Activated naive CD4-positive, alpha-beta T cell (primary cell): ENCODE data around the gene CLEC7A.

Source experiments
- DNase-seq, 4 experiments: peaks; one replicate each; lab custom pipeline; 2025; lab: John Stamatoyannopoulos, UW

The CLEC7A gene

DNA sequence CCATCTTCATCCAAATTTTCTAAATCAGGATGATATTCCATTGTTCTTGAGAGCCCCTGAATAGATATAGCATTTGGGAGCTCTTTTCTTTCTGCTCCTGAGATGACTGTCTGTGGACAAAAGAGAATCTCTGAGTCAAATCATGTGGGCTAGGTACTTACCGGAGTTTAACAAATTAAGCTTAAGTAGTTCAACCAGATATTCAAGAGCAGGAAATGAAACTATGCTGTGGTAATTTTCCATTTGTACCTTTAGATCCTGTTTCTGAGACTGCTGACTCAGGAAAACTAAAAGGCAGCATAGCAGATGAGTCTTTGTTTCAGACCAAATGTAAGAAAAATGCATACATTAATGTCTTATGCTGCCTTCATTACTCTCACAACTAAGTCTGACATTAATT is at the start of gene CLEC7A:
TSS of gene CLEC7A (minus strand) at position 158 of the 400 bp plus-strand sequence. CDS start at position 41, 117 bp downstream.
- DNase-seq, result no peak

DNA sequence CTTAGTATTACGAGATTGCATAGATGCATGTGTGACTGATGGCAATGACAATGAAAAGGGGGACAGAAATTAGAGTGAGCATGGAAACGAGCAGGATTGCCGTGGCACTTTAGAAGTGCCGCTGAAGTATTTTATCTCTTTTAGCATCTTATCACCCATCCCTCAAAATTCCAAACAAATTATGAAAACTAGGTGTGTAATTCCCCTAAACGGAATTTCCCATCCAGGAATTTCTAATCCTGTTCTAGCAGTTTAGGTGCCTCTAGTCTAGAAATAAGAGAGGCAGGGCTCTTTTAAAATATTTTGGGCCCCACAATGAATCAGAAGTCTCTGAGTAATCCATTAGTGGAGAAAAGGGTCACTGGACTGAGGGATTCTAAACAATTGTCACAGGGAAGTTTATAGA is 49.8 kb upstream of the CLEC7A start:
- no peak for DNase-seq

DNA sequence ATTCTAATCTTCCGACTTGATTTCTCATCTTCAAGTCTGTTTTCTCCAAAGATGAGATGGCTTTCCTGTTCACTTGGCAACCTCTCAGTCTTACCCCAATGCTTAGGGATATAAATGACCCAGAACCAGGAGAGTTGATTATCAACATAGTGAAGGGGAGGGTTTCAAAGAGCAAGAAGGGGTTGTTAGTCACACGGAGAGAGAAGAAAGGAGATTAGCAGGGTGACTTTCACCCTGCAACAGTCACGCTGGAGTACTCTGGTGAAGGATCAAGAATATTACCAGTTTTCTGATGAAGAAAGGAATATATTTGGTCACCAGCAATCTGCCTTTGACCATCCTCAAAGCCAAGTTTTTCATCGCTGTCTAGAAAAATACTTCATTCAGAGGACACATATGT is 48.8 kb upstream of the CLEC7A start, which contains the start of gene TMEM52B:
TSS of gene TMEM52B (plus strand) at position 212 of the 400 bp plus-strand sequence. CDS start 543 bp downstream, outside the sequence.
- DNase-seq, result no peak

DNA sequence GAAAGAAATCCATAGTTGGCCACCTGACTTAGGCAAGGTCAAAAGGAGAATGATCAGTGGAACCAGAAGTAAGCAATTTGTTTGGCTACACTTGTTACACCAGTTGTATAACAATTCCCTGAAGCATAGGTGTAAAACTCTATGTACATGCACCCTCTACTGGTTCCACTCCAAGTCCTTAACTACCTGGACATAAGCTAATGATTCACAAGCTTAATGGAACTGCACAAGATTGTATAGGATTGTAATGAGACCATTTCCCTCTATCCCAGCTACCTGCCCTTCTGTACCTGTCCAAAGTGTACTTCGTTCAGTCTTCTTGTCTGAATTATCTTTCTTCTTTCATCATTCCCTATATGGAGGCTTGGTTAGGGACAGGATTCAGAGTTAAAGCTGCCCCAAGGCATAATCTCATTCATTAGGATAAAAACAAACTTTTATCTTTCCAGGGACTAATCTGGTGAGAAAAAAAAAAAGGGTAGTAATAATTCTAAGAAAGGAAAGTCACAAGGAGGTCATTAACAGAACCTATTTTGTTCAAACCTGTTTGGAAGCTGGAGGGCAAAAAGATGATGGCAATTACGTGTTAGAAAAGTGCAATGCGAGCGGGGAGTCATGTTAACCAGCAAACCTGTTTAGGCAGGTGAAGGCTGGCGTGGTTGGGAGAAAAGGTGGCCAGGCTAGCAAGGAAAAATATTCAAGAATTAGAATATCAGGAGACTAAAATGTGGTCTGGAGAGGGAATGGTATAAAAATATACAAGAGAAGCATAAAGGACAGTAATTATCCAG is 46.0 kb upstream of the CLEC7A start:
- no peak for DNase-seq

DNA sequence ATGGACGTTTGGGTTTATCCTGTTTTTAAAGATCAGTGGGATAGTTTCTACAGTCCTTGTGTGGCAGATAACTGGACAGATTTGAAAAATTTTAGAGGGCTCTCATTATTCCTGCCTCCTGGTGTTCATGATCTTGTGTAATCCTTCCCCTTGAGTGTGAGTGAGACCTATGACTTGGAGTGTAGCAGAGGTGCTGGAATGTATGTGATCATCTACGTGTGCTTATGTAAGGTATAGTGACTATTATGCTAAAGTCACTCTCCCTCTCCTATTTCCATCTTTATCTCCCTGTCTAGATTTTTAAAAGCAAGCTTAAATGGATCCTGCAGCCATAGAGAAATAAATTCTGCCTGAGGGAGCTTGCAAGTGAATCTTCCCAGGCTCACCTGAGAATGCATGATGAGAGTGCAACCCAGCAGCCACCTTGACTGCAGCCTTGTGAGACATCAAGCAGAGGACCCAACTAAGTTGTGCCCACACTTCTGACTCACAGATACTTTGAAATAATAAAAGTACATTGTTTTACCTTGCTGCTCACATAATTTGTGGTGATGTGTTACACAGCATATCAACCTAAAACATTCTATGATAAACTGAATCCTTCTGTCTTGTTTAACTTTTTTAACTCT is 45.1 kb upstream of the CLEC7A start:
- DNase-seq, result no peak

DNA sequence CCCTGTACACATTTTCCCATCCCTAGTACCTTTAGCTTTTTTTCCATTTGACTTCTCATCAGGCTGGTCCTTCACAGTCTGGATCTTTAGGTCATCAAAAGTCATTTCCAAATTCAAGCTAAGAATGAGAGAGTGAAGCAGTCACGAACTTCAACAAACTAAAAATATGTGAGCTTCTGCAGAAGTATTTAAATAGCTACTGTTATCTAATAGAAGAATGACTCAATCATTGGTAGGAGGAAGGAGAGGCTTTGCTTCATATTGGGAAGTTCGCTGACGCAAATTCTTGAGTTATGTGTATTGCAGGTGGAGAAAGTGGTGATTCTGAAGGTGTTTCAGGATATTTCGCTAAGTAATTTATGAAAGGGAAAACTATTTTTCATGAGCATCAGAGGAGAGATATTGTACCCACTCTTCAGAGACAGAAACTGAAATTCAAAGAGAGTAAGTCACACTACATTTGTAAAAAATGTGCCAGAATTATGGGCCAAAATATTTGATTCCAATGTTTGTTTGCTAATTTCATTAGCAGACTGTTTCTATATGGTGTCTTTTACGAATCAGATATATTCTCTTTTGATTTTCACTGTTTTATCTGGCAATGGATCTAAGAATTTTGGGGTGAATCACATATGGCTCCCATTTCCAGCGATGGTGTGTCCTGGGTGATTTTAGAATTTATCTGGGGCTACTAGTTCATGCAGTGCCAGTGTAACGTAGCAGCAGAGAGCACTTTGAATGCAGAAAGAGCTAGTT is 42.2 kb upstream of the CLEC7A start, which contains the start of gene OLR1:
TSS of gene OLR1 (minus strand) at position 160 of the 756 bp plus-strand sequence. CDS start at position 105, 55 bp downstream.
- no peak for DNase-seq

DNA sequence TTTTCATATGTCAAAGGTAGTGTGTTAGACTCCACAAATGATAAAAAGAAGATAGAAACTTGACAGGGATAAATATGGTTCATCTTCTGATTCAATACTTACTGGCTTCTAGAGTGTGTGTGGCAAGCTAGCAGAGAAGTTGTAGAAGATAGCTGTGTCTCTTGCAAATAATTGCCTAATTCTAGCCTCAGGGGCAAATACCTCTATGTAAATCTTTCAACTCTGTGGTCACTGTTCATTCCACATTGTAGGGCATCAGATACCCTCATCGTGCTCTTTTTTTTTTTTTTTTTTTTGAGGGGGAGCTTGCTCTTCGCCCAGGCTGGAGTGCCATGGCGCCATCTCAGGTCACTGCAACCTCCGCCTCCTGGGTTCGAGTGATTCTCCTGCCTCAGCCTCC is 40.2 kb upstream of the CLEC7A start:
- no peak for DNase-seq

DNA sequence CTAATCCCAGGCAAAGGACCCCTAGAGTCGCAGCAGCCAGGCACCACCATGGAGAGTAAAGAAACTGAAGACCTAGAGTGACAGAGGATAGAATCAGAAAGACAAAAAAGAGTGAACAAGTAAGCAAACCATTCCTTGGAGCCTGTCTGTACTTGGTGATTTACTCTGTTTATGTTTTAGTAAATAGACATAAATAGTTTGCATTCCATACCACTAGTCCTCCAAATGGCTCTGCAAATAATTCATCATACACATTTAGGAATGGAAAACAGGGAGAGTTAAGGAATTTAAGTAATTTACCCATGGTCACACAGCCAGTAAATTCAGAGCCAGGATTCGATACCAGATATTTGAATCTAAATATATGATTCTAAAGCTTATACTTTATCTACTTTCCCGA is 39.1 kb upstream of the CLEC7A start:
- DNase-seq, result no peak

DNA sequence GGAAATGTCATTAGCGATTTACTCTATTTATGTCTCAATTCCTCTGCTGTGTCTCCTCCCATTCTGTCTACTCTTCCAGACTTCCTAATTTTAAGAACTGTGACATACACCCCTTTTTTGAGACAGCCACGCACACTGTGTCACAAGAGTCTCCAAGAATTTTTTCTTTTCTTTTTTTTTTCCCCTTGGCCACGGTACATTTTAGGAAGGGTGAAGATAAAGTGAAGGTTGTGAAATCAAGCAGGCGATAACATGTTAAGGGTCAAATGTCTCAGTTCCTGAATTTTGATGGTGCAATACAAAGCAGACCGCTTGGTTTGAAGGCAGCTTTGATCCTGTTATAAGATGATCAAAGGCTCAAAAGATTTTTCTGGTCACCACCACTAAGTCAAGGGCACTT is 37.6 kb upstream of the CLEC7A start:
- DNase-seq, result no peak

DNA sequence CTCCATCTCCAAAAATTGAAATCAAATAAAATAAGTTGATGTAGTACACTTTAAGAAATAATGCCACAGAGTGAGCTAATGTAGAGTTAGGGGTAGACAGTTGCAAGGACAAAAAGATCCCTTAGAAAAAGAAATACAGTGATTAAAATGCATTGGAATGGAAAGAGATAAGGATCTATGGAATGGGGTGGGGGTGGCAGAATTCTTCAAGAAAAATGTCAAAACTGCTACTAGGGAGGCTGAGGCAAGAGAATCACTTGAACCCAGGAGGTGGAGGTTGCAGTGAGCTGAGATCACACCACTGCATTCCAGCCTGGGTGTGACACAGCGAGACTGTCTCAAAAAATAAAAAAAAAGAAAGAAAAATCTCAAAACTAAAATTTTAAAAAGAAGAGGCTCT is 35.4 kb upstream of the CLEC7A start:
- no peak for DNase-seq

DNA sequence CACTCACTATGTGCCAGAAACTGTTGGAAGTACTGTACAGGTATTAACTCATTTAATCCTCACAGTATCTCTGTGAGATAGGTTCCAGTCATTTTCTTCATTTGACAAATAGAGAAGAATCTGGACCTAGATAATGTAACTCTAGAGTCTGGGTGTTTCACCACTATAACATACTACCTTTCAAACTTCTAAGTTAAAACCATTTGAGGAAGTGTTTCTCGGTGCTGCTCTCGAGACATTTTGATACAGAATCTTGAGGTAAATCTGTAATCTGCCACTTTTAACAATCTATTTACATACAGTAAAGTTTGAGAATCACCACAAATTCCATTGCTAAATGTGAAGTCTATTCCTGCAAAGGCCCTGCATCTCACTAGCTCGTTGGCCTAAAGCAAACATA is 33.1 kb upstream of the CLEC7A start:
- DNase-seq, result no peak

DNA sequence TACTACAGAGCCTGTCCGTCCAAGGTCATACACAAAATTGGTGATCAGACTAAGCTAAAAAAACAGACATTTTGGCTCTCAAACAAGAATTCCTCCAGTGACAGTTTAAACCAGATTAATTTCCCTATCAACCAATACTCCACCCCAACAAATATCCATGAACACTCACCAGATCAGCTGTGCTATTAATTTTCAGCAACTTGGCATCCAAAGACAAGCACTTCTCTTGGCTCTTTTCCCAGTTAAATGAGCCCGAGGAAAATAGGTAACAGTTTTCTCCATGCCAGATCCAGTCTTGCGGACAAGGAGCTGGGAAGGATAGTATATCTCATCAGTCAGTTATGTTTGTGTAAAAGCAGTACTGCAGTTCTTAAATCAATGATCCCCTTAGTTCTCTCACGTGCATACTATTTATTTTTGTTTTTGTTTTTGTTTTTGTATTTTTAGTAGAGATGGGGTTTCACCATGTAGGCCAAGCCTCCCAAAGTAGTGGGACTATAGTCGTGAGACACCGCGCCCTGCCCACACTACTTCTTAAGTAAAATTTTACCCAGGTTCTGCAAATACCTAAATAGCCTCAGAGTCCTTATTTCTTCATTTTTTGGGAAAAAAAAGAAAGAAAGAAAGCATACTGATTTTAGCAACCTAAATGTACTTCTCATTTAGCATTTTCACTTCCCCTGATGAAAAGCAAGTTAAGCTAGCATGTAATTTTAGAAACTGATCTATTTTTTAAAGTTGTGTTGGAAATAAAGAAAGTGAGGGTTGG is 30.8 kb upstream of the CLEC7A start:
- DNase-seq, result no peak

DNA sequence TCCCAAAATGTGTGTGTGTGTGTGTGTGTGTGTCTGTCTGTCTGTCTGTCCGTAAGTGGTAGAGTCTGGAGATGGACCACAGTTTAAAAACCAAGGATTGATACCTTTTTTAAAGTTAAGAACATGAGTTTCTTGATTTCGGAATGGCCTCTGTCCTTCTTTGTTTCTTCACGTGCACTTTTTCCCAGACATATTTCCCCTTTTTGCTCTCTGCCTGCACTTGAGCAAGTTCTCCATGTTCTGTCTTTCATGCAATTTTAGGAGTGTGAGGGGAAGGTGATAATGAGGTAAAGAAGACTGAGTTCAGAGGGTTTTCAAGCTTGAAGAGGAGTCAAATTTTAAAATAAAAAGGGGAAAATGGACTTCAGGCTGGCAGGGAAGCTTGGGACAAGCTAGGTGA is 29.3 kb upstream of the CLEC7A start:
- DNase-seq, result no peak

DNA sequence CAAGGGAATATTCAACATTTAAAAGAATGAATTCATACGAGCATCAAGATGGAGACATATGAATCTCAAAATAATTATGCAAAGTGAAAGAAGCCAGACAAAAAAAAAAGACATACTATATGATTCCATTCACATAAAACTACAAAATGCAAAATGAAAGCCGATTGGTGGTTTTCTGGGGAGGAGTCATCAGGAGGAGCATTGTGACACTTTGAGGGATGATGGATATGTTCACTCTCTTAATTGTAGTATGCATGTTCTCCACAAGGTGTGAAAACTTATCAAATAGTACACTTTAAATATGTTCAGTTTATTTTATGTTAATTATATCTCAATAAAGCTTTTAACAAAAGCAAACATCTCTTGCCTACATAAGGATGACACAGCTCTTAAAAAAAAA is 28.4 kb upstream of the CLEC7A start:
- DNase-seq, result no peak

DNA sequence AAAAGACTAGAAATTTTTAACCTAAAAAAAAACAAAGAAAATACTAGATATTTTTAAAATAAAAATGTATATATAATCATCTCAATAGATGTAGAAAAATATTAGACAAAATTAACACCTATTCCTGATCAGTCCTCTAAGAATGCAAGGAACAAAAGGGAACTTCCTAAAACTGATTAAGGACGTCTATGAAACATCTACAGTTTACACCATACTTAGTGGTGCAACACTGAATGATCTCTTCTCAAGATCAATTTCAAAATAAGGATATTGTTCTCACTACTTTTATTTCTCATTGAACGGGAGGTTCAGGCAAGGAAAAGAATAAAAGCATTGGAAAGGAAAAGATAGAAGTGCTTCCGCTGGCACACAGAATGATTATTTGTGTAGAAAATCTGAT is 26.0 kb upstream of the CLEC7A start:
- DNase-seq, result no peak

DNA sequence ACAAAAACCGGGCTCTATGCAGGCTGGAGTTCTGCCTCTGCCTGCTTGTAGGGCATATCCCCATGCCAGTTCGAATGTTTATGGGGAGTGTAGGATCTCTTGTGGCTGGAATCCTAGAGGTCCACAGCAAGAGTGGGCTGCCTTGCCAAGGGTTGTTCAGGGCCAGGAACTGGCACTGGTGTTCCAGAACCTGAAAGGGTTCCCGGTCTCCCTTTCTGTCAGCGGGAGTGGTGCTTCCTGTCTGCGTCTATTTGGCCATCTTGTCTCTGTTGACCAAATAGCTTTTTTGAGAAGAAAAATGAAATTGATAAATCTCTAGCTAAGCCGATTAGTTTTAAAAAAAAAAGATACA is 24.1 kb upstream of the CLEC7A start:
- no peak for DNase-seq

DNA sequence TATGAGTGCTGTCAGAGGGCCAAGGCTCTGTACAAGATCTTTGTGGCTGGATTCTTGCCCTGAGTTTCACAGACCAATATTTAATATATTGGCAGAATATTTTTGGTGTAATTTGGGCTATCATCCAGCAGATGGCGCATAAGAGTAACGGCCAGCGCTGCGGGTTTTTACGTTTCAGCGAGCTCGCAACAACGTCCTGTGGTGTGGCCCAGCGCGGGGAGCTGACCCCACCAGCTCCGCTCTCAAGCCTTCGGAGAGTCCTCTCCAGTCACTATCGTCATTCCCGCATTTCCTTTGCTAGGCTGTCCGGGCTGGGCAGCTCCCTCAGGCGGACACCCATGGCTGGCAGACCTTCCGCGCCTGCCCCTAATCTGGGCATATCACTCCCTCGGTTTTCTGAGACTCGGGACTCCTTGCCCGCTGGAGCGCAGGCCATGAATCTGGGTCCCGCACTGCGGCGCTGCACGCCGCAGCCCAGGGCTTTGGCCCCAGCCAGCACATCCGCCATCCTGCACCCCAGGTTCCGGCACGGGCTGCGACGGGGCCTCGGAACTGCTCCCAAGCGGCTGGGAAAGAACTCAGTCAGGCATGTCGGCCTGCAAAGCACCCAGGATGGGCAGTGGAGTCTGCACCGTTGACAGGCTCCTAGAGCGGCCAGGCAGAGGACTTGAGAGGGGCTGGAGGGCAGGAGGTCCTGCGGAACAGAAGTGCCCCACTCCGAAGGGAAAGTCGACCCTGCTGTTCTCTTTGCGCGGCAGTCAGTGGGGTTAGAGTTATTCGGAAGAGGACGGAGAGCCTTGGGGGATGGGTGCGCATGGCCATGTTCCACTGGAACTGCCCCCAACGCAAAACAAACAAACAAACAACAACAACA is 23.5 kb upstream of the CLEC7A start:
- peak; percentile 16 to 44 (median 32) for DNase-seq

DNA sequence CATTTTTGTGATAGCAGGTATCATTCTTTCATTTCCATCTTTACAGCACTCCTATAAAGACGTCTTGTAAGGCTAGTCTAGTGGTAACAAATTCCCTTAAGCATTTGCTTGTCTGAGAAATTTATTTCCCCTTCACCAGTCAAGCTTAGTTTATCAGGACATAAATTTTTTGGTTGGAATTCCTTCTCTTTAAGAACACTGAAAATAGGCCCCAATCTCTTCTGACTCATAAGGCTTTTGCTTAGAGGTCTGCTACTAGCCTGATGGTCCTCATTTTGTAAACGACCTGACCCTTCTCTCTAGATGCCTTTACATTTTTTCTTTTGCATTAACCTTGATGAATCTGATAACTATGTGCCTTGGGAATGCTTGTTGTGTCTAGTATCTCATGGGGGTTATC is 21.6 kb upstream of the CLEC7A start:
- no peak for DNase-seq

DNA sequence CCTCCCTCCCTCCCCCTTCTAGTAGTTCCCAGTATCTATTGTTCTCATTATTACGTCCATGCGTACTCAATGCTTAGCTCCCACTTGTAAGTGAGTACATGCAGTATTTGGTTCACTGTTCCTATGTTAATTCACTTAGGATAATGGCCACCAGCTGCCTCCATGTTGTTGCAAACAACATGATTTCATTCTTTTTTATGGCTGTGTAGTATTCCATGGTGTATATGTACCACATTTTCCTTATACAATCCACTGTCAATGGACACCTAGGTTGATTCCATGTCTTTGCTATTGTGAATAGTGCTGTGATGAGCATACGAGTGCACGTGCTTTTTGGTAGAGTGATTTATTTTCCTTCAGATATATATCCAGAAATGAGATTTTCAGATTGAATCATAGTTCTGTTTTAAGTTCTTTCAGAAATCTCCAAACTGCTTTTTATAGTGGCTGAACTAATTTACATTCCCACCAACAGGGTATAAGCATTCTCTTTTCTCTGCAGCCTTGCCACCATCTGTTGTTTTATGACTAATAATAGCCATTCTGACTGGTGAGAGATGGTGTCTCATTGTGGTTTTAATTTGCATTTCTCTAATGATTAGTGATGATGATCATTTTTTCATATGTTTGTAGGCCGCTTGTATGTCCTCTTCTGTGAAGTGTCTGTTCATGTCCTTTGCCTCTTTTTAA is 17.9 kb upstream of the CLEC7A start:
- no peak for DNase-seq

DNA sequence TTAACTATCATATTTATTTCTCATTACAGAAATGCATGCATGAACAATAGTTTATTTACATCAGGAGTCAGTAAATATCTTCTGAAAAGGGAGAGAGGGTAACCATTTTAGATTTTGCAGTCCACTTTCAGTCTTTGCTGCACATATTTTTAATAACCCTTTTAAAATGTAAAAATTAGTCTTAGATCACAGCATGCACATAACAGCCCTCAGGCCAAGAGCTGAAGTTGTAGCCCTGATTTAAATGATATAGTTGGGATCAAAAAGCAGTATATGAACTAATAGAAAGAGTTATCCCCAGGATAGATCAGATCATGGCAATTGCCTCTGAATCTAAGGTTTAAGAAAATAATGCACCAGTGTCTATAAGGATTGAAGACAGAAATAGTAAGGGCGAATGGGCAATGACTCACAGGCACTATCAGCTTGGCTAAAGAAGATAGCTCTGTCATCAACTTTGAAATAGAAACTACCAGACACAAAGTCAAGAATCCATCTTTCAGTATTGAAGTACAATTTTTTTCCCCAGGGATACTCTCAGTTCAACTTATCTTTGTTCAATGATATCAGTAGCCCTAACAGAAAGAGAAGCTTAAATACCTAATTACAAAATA is 13.1 kb upstream of the CLEC7A start:
- no peak for DNase-seq
